GM12801 (cell line): ENCODE data around the gene CTAGE9.
"Not testable (repeated sequence)": the region's sequence is repeated elsewhere in the genome, so short reads cannot be mapped to it uniquely, and the experiment has no call there.

ENCODE experiments used
- CTCF ChIP-seq: IDR thresholded peaks from one replicate; pipeline ENCODE4 v1.5.1; 2011; ENCODE audit warnings: control low read depth; ENCODE audit not compliant: insufficient read length; ENCODE audit errors: extremely low read depth

CTAGE9 gene

GRCh38 chr6:131710917-131711316 lies at the start of gene CTAGE9:
CTAGE9 (minus strand) TSS chr6:131711017; CDS start chr6:131711017, 0 bp downstream.
- not testable (repeated sequence) for TF ChIP-seq CTCF

- TF ChIP-seq CTCF, result no peak
These were observed 48.1 kb upstream of the CTAGE9 start for GRCh38 chr6:131758920-131759319.

- TF ChIP-seq CTCF, result no peak
These were observed 45.2 kb upstream of the CTAGE9 start for GRCh38 chr6:131756039-131756438.

GRCh38 chr6:131755597-131755996 lies 44.8 kb upstream of the CTAGE9 start:
- TF ChIP-seq CTCF, result no peak

- no peak for TF ChIP-seq CTCF
These were observed 44.1 kb upstream of the CTAGE9 start for GRCh38 chr6:131754715-131755567.

- no peak for TF ChIP-seq CTCF
These were observed 43.3 kb upstream of the CTAGE9 start for GRCh38 chr6:131754088-131754487.

GRCh38 chr6:131749023-131749422 lies 38.2 kb upstream of the CTAGE9 start:
- no peak for TF ChIP-seq CTCF
